Stimulated activated CD4-positive, alpha-beta T cell treated with anti-CD3 and anti-CD28 coated beads, Interleukin-2, amount 100 ng/mL, for 4 hours (primary cell): ENCODE measurements around the gene B4GALT4.

Experiments
- DNase-seq: peaks from one replicate; pipeline ENCODE4 v3.0.0-alpha.2; 2020; ENCODE audit warnings: low read depth

The B4GALT4 gene

DNA sequence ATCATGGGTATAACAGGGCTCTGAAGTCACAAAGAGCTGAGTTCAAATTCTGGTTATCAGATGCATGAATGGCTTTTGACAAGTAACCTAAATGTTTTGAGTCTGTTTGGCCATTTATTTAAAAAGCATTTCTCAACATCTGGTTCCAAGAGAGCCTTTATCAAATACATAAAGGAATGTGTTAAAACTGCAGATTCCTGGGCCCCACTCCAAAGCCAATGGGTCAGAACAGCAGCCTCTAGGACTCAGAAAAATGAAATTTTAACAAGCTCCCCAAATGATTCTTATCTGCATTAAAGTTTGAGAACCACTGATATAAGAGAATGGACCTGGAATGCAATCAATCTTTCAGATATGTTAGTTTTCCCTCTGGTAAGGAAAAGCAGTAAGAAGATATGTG, 3.4 kb downstream of the B4GALT4 start:
- DNase-seq: no peak

- no peak for DNase-seq
Measured at GRCh38 chr3:119236756-119237155, 3.9 kb downstream of the B4GALT4 start.

- DNase-seq: no peak
Measured at GRCh38 chr3:119235151-119235550, 5.5 kb downstream of the B4GALT4 start.

DNA sequence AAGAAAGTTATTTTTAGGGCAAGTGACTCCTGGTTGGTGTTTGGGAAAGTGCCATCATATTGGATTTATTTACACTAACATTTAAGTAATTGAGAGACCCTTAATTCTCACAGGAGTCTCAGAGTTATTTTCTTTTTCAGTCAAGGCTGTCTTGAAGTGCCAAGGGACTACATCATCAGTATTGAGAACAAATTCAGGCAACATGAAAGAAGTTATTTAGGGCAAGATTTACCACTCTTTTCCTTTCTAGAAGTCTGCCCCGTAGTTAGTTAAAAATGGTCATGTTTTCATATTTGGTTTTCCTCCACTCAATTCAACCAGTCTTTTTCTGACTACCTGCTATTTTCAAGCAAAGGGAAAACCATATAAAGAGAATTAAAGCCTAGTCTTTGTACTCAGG, 6.1 kb downstream of the B4GALT4 start:
- no peak for DNase-seq

DNA sequence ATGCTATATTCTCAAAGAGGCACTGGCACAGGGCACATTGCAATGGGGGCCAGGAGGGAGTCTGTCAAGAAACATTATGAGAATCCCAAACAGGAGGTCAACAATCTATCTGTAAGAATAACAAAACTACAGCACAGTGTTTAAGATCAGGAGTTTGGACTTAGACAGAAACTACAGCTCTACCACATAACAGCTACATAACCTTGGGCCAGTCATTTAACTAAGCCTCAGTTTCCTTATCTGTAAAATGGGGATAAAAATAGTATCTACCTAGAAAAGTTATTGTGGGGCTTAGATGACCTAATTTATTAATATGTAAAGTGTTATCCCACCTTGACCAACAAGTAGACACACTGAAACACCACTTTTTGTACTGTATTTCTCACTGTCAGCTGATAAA, 9.9 kb downstream of the B4GALT4 start:
- DNase-seq: no peak

- DNase-seq: no peak
Measured at GRCh38 chr3:119230071-119230470, 10.6 kb downstream of the B4GALT4 start.

GRCh38 chr3:119229190-119229589, 11.5 kb downstream of the B4GALT4 start:
- DNase-seq: no peak

- DNase-seq: no peak
Measured at GRCh38 chr3:119228373-119229145, 12.1 kb downstream of the B4GALT4 start.

DNA sequence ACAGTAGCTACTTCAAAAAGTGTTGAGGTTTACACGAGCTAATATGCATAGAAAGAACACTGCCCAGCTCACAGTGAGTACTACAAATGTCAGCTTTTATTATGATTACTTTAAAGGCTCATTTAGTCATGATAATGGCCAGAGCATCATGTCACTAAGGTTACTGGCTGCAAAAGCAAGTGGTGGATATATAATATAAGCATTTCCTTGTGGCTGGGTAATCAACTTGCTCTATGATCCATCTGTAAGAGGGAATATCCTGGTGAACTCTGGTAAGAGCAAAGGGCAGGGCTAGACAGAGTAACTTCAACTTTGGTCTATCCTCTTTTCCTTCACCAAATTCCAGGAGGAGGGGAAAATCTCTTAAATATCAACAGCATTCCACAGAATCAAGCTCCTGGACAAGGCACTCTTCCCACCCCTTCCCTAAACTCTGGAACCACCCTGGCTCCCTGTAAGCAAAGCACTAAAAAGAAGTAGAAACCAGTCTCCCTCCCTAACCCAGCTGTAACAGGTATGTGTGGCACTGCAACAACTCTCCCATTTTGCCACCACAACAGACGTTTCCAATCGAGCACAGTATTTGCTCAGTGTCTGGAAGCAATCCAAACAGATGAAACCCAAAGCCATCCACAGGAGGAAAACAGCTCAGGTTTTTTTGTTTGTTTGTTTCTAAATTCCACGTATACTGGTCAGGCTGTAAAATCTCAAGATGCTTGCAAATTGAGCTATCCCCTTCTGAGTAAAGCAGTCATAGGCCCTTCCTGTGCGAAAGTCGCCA, 13.4 kb downstream of the B4GALT4 start:
- no peak for DNase-seq

DNA sequence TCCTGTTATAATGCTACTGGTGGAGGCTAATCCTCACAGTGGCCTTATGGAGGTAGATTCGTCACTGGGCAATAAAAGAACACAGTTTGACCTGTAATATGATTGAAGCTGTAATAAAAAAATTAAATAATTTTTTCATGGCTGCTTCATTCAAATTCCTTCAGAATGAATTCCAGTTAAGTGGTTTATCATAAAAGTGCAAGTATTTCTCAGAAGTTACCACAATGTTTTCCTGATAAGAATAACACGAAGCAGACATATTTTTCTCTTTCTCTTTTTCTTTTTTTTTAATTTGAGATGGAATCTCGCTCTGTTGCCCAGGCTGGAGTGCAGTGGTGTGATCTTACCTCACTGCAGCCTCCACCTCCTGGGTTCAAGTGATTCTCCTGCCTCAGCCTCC, 15.6 kb downstream of the B4GALT4 start:
- no peak for DNase-seq

DNA sequence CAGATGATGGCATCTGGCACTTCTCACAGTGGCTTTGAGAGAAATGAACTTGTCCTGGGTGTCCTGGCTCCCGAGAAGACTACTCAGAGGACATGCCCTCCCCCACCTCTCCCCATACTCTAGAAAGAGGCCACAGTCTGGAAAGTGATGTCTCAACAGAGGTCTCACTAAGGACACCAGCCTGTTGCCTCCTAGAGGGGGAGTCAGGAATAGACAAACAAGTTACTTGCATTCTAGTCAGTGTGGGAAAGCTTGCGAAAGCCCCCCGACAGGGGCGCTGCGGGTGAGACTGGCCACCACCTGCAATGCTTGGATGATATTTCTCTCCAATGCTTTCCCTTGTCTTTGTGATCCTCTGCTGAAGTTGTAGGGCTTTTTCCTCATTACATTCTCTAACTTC, 17.2 kb downstream of the B4GALT4 start:
- DNase-seq: no peak

GRCh38 chr3:119222391-119222790, 18.3 kb downstream of the B4GALT4 start:
- DNase-seq: no peak

DNA sequence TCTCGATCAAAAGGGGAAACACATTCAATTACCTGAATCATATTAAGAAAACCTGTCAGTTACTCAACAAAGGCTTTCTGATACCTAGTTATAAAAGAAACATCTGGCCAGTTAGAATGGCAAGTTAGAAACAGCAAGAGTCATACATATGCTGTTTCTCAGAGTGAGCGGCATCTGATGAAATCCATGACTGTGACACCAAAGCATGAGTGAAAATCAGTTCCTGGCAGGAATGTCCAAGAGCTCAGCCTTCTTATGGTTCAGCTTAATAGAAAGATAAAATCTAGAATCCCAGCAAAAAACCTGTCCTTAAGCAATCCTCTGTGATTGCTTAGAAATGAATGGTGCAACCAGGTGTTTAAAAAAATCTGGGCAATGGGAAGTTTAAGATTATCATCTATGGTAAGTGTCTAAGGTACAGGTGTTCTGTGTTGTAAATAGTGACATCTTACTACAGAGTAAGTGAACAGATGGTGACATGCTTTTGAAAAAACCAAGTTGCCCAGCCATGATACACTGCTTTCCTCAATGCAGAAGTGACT, 18.8 kb downstream of the B4GALT4 start:
- DNase-seq: no peak

DNA sequence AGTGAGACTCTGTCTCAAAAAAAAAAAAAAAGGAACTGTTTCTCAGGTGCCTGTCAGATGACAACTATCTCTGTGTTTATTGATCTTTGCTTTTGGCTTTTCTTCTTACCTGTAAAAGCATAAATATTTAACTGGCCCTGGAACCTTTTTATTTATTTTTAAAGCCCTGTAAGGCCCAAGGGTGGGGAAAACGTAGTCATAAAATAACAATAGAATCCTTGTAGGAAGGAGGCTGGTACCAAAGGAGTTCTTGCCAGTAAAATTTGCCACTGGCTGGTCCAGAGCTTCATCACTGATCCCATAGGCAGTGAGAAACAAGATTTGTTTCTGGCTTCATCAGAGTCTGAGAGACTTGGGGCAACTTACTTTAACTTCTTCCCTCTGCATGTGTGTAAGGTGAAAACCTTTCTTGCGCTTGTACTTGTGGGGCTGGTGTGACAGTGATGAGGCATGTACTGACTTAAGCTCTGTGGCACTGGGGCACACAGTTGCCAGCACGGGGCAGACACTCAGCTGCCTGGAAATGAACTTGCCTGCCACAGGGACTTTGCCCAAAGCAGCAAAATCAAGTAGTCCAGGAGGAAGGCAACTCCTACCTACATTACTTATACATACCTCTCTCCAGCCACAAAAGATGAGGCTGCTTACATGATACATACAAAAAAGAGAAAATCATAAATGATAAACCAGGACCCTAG, 19.6 kb downstream of the B4GALT4 start:
- DNase-seq: no peak

DNA sequence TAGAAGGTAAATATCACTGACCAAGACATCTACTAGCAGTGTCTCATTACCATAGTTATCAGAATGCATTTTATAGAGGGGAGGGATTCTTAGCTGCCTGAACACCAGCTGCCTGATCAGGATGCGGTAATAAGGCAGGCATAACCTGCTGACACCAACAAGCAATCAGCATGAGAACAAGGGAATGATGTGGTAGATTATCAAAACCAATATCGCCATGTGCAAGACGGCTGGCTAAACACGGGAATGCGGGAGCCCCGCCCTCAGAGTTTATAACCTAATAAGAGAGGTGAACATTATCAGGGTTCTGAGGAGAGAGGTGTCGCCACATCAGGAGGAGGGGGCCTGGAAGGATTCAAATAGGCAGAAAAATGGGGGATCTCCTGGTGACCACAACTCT, 20.5 kb downstream of the B4GALT4 start:
- no peak for DNase-seq

DNA sequence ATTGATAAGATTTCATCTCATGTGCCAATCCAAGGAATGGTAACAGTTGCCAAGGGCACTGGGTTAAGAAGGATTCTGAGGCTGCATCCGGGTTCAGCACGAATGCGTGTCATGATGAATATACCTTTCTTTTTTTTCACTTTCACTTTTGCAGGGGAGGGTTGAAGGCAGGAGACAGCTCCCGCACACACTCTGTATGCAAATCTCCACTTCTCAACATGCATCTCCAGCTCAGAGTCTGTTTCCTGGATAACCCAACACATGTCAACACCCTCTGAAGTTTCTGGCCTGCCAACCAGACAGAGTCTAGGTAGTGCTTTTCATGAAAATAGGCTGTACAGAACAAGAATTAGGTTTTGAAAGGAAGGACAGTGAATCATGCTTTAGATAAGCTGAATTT, 21.6 kb downstream of the B4GALT4 start:
- peak; percentile 21 for DNase-seq

GRCh38 chr3:119211803-119212202, 28.9 kb downstream of the B4GALT4 start:
- DNase-seq: no peak

DNA sequence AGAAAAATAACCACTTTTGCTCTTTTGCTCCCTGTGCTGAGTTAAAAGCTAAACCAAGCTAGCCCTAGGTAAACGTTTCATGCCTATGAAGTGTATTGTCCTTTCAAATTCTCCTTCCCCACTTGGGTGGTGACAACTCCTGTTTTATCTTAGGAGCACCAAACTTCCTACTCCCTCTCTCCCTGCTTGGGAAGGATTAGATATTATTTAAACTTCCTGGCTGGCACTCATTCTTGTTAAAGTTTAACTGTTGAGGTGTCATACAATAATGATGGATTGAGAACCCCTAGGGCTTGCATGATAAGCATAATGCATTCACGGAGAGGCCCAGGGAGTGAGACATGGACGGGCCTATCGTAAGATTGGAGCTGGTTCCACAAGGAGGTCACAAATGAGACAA, 29.5 kb downstream of the B4GALT4 start:
- no peak for DNase-seq

DNA sequence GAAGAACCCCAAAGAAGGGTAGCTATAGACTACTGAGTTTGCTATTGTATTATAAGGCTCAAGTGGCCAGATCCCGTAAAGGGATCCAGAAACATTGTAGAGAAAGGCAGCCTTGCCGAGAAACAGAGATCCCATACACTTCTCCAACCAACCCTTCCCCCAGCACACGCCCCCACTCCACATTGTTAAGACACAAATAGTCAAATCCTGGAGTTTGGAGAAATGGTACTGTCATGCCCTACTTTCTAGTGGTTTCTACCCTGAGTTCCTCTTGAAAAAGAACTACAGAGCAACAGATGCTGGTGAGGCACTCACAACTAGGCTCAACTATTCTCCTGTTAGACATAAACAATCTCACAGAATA, 33.2 kb downstream of the B4GALT4 start:
- no peak for DNase-seq

DNA sequence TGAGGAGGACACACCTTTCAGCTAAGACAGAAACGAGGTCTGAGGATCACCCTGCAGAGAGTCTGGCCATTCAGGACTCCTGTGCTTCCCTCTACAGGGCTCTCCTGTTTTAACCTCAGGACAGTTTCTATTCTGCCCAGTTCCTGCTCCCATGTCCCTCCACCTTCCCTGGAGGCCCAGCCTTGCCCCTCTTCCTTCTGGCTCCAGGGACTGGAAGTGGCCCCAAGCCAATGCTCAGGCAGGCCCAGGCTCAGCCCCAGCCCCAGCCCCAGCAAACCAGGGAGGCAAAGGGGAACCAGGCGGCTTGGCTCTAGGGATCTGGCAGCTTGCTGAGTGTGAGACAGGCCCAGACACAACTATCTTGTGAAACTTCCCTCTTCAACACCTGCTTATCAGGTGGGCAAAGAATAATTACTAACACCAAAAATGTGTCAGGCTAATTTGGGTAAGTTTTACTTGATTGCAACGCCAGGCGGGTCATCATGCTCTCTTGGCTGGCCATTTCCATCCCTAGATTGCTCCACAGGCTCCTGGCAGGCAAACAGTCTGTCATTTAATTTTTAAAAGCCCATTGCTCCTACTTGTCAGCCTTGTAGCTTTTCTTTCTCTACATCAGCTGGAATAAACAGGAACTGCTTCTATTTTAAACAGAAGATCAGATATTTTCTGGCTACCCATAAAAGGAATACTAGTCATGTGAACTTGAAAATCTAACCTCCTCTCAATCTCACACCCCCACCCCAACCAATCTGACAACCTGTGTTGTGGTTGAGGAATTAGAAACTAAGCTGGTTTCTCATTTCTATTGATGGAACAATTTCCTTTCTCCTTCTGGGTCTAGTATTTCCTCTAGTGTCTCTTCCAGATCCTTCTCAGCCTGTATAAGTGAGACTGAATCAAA, 33.8 kb downstream of the B4GALT4 start:
- no peak for DNase-seq

DNA sequence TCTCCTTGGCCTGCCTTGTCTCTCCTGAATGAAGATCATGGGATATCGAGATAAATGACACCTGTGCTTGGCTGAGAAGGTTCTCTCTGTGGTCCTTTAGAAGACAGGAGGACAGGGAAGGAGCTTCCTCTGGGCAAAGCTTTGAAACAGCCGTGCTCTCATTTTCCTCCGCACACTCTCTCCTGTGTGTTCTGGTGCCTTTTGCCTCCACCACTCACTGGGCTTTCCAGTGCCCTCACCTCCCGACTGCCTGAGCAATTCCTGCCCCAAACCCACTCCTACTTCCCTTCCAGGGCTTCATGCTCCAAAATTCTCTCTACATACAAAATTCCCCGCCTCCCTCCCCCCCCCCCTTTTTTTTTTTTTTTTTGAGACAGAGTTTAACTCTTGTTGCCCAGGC, 35.0 kb downstream of the B4GALT4 start:
- no peak for DNase-seq

DNA sequence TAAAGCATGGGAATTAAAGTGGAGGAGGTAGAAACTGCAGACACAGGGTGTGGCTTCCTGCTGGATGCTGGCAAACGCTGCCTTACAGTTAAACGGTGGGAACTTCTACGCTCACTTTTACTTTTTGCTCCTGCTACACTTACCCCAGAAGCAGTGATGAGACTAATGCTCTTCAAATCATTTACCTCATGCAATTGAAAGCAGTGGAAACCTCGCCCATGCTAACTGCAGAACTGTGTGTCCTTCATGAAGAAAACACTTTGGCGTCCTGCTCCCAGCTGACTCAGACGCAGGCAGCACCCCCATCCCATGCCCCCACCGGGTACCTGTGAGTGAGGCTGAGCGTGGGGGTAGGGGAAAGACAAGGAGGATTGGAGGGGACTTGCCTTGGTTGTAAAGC, 35.5 kb downstream of the B4GALT4 start:
- DNase-seq: no peak
